Measurements from ENCODE around the gene DOK6. TPM values are rescaled to one million over a fixed set of nuclear protein-coding genes. Genes with fewer than 3 reads are reported as not detected.

Gene DOK6
- total RNA-seq, 1 donor from 2014 or later: not detected

DNA sequence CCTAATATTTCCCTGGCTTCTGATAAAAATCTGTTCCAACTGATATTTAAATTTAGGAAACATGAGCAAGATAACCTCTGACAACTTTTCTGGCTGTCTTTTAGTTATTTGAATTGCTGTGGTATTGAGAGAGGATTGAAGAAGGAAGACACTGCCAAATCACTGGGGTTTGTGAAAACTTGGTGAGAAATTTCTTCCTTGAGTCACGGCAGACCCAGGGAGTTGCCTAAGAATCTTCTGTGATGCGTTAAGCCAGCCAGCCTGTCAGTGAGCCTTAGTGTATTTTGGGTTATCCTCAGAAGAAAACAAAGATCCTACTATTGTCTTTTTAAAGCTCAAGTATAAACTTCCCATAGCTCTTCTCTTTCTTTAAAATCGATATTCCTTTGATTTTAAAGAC, 17.5 kb upstream of the DOK6 start:
- no peak for ATAC-seq (ENCODE audit: low read depth)
- Mint-ChIP-seq H3K9me3 (no peaks in the 10 kb centered on the region), H3K36me3 (ENCODE audit: low read depth) (no peaks in the 10 kb centered on the region), H3K4me1 (no peaks in the 10 kb centered on the region), H3K27ac (no peak overlapping the region), H3K4me3 (no peak overlapping the region), H3K27me3 (no peaks in the 10 kb centered on the region)
- TF ChIP-seq, protein P1, sequence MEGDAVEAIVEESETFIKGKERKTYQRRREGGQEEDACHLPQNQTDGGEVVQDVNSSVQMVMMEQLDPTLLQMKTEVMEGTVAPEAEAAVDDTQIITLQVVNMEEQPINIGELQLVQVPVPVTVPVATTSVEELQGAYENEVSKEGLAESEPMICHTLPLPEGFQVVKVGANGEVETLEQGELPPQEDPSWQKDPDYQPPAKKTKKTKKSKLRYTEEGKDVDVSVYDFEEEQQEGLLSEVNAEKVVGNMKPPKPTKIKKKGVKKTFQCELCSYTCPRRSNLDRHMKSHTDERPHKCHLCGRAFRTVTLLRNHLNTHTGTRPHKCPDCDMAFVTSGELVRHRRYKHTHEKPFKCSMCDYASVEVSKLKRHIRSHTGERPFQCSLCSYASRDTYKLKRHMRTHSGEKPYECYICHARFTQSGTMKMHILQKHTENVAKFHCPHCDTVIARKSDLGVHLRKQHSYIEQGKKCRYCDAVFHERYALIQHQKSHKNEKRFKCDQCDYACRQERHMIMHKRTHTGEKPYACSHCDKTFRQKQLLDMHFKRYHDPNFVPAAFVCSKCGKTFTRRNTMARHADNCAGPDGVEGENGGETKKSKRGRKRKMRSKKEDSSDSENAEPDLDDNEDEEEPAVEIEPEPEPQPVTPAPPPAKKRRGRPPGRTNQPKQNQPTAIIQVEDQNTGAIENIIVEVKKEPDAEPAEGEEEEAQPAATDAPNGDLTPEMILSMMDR (IDR thresholded peaks at IDR 0.05): no peak
- ChIA-PET CTCF (no interaction called here), POLR2A (no interaction called here)
- intact Hi-C loops (cut with micrococcal nuclease): no loop called here
- no peak for DNase-seq

DNA sequence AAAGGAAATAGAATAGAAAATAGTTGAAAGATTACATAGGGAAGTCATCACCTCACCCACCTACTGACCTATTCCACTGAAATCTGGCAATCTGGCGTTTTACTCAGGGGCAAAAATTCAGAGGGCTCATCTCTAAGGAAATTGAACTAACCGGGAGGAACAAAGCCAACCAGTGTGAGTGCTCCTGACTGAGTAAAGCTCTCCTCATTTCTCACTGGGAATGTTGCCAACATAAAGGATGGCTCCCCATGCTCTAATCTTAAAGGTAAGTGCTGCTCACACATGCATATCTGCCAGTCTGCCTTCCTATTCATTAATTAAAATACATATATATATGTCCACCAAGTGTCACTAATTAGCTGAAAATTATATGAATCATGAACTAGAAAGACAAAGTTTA, 13.5 kb upstream of the DOK6 start:
- Mint-ChIP-seq H3K27me3 (no peaks in the 10 kb centered on the region), H3K36me3 (ENCODE audit: low read depth) (no peaks in the 10 kb centered on the region), H3K4me1 (no peaks in the 10 kb centered on the region), H3K27ac (no peak overlapping the region), H3K4me3 (no peak overlapping the region), H3K9me3 (no peaks in the 10 kb centered on the region)
- ChIA-PET CTCF (no interaction called here), POLR2A (no interaction called here)
- TF ChIP-seq, protein P1 (IDR thresholded peaks at IDR 0.05): no peak
- intact Hi-C loops (cut with micrococcal nuclease): no loop called here
- no peak for DNase-seq
- ATAC-seq (ENCODE audit: low read depth): no peak

DNA sequence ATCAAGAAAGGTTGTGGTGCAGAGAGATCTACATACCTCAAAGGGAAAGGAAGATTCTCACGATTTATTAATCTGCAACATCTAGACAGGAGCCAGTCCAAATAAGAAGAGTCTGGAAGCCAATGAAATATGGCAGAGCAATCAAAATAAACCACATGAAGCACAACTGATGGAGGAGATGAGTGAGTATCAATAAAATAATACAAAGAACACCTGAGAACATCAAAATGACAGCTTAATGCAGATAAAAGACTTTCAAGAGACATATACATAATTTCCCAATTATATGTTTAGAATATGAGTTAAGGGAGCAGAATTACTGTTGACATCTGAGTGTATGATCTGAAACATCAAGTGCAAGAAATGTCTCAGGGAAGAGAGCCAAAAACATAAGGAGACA, 12.5 kb upstream of the DOK6 start:
- no peak for ATAC-seq (ENCODE audit: low read depth)
- TF ChIP-seq, protein P1 (IDR thresholded peaks at IDR 0.05): no peak
- H3K27me3 Mint-ChIP-seq: no peaks in the 10 kb centered on the region
- intact Hi-C loops (cut with micrococcal nuclease): no loop called here
- CTCF ChIA-PET: no interaction called here
- H3K9me3 Mint-ChIP-seq: no peaks in the 10 kb centered on the region
- H3K4me1 Mint-ChIP-seq: no peaks in the 10 kb centered on the region
- DNase-seq: no peak
- H3K36me3 Mint-ChIP-seq (ENCODE audit: low read depth): no peaks in the 10 kb centered on the region
- POLR2A ChIA-PET: no interaction called here
- no peak overlapping the region for H3K27ac Mint-ChIP-seq
- no peak overlapping the region for H3K4me3 Mint-ChIP-seq

DNA sequence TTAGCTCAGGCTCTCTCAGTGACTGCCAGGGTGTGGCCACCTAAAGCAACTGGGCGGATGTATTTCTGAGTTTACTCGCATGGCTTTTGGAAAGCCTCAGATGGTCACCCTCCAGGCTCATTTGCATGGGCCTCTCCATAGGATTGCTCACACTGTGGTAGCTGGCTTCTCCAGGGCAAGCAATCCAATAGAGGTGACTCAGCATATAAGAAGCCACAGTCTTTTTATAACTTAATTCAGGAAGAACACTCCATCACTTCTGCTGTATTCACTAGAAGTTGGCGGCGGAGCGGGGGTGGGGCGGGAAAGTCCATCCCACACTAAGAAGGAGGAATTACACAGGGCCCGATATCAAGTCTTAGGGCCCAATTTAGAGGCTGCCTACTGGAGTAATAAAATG, 3.6 kb upstream of the DOK6 start:
- no peak for DNase-seq
- ATAC-seq (ENCODE audit: low read depth): no peak
- no peaks in the 10 kb centered on the region for H3K9me3 Mint-ChIP-seq
- CTCF ChIA-PET: no interaction called here
- H3K36me3 Mint-ChIP-seq (ENCODE audit: low read depth): no peaks in the 10 kb centered on the region
- peaks cover 21% of the 10 kb centered on the region for H3K27me3 Mint-ChIP-seq
- POLR2A ChIA-PET: no interaction called here
- H3K27ac Mint-ChIP-seq: no peak overlapping the region
- H3K4me3 Mint-ChIP-seq: no peak overlapping the region
- intact Hi-C loops (cut with micrococcal nuclease): no loop called here
- H3K4me1 Mint-ChIP-seq: peaks cover 5% of the 10 kb centered on the region
- TF ChIP-seq, protein P1 (IDR thresholded peaks at IDR 0.05): no peak

DNA sequence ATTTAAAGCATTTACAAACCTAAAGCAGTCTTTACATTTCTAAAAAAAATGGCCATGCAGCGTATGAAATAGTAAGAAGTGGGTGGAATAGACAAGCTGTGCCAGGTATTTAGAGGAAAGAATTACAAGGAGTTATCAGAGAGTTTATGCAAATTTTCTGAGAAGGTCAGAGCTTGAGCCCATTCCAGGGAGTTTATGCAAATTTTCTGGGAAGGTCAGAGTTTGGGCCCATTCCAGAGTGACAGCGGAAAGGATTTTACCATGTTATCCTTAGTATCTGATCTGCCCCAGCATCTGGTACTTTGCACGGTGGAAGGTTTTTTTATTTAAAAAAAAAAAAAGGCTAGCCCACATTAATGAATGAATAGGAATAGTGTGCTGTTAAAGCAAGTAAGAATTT, 1.4 kb upstream of the DOK6 start:
- POLR2A ChIA-PET: no interaction called here
- no peak overlapping the region for H3K4me3 Mint-ChIP-seq

More for the DNA sequence above, 1.4 kb upstream of the DOK6 start:
- peaks cover 27% of the 10 kb centered on the region for H3K27me3 Mint-ChIP-seq
- H3K36me3 Mint-ChIP-seq (ENCODE audit: low read depth): no peaks in the 10 kb centered on the region
- peaks cover 5% of the 10 kb centered on the region for H3K4me1 Mint-ChIP-seq
- CTCF ChIA-PET: no interaction called here
- no peaks in the 10 kb centered on the region for H3K9me3 Mint-ChIP-seq
- DNase-seq: no peak
- no peak overlapping the region for H3K27ac Mint-ChIP-seq
- TF ChIP-seq, protein P1 (IDR thresholded peaks at IDR 0.05): no peak
- intact Hi-C loops (cut with micrococcal nuclease): no loop called here
- ATAC-seq (ENCODE audit: low read depth): no peak
